HEK293 (cell line): ENCODE measurements around the gene ANGPTL8.

Experiments used
- CTCF ChIA-PET: fragments of 350-600 bp; formaldehyde crosslinking; extraction: SDS; loops from one replicate; lab custom pipeline; 2021; ENCODE audit warnings: antibody characterized with exemption; lab: Yijun Ruan, JAX
- POLR2A ChIA-PET: fragments of 300-600 bp; formaldehyde crosslinking; extraction: SDS; loops from one replicate; lab custom pipeline; 2020; ENCODE audit warnings: antibody characterized with exemption, inconsistent platforms; lab: Yijun Ruan, JAX
- H3K27ac ChIP-seq: fragments of 200-500 bp; sonication (Bioruptor generic); 2 replicates; pipeline ENCODE4 v1.5.1; 2014; ENCODE audit warnings: low read depth, low read length, control low read depth, inconsistent platforms; ENCODE audit errors: extremely low read depth
- H3K36me3 ChIP-seq, 2 experiments: fragments of 200-500 bp in 1 of 2; sonication (Bioruptor generic) in 1 of 2; 1 replicate in 1 of 2; 2 replicates in 1 of 2; pipeline ENCODE4 v1.5.1; 2014 to 2017; ENCODE audit warnings: inconsistent platforms in 2 of 2, low read length in 2 of 2; ENCODE audit not compliant: control insufficient read depth in 2 of 2, insufficient read depth in 1 of 2
- H3K4me1 ChIP-seq: fragments of 200-500 bp; sonication (Bioruptor generic); 2 replicates; pipeline ENCODE4 v1.5.1; 2014; ENCODE audit warnings: mild to moderate bottlenecking, low read length, inconsistent platforms; ENCODE audit not compliant: control insufficient read depth, insufficient read depth
- H3K4me3 ChIP-seq: 2 replicates; pipeline ENCODE4 v1.5.1; 2011; ENCODE audit warnings: low read depth, mild to moderate bottlenecking, control low read depth, low read length, moderate library complexity
- H3K9me3 ChIP-seq: fragments of 200-500 bp; sonication (Bioruptor generic); 2 replicates; pipeline ENCODE4 v1.5.1; 2014; ENCODE audit warnings: low read depth, low read length, inconsistent platforms; ENCODE audit not compliant: control insufficient read depth, insufficient read depth
- CTCF ChIP-seq: fragments of 450-650 bp; formaldehyde crosslinking; IDR thresholded peaks from 2 replicates; pipeline ENCODE4 v1.5.1; 2016; ENCODE audit warnings: missing biosample characterization, missing genetic modification characterization
- KLF17 ChIP-seq: fragments of 450-650 bp; formaldehyde crosslinking; IDR thresholded peaks from 2 replicates; pipeline ENCODE4 v1.5.1; 2016; ENCODE audit warnings: missing biosample characterization, missing genetic modification characterization
- ZBTB10 ChIP-seq: fragments of 450-650 bp; formaldehyde crosslinking; IDR thresholded peaks from 2 replicates; pipeline ENCODE4 v1.5.1; 2016; ENCODE audit warnings: missing biosample characterization, missing genetic modification characterization
- ZBTB49 ChIP-seq: fragments of 450-650 bp; formaldehyde crosslinking; IDR thresholded peaks from 2 replicates; pipeline ENCODE4 v1.5.1; 2016; ENCODE audit warnings: missing biosample characterization, missing genetic modification characterization, low read depth
- ZIC2 ChIP-seq: fragments of 450-650 bp; formaldehyde crosslinking; IDR thresholded peaks from 2 replicates; pipeline ENCODE4 v1.5.1; 2016; ENCODE audit warnings: missing biosample characterization, missing genetic modification characterization
- ZNF121 ChIP-seq: fragments of 450-650 bp; formaldehyde crosslinking; IDR thresholded peaks from 2 replicates; pipeline ENCODE4 v1.5.1; 2016; ENCODE audit warnings: missing biosample characterization, missing genetic modification characterization
- ZNF280D ChIP-seq: fragments of 450-650 bp; formaldehyde crosslinking; IDR thresholded peaks from 2 replicates; pipeline ENCODE4 v1.5.1; 2016; ENCODE audit warnings: missing biosample characterization, missing genetic modification characterization
- ZNF501 ChIP-seq: fragments of 450-650 bp; formaldehyde crosslinking; IDR thresholded peaks from 2 replicates; pipeline ENCODE4 v1.5.1; 2016; ENCODE audit warnings: missing biosample characterization, missing genetic modification characterization
- ZNF530 ChIP-seq: fragments of 450-650 bp; formaldehyde crosslinking; IDR thresholded peaks from 2 replicates; pipeline ENCODE4 v1.5.1; 2016; ENCODE audit warnings: low read depth, missing biosample characterization, missing genetic modification characterization
- ZNF549 ChIP-seq: fragments of 450-650 bp; IDR thresholded peaks from 2 replicates; pipeline ENCODE4 v1.5.1; 2018; ENCODE audit warnings: missing biosample characterization, missing genetic modification characterization, mild to moderate bottlenecking, inconsistent platforms, moderate library complexity
- ZNF660 ChIP-seq: fragments of 450-650 bp; IDR thresholded peaks from 2 replicates; pipeline ENCODE4 v1.5.1; 2018; ENCODE audit warnings: missing biosample characterization, mild to moderate bottlenecking, missing genetic modification characterization
- ZXDB ChIP-seq: fragments of 450-650 bp; formaldehyde crosslinking; IDR thresholded peaks from 2 replicates; pipeline ENCODE4 v1.5.1; 2016; ENCODE audit warnings: missing biosample characterization, missing genetic modification characterization

The ANGPTL8 gene

GRCh38 chr19:11197291-11198174, 41.9 kb upstream of the ANGPTL8 start, which contains the start of gene KANK2 (continued):
- TF ChIP-seq ZNF530 = no peak
- 0 out of 2 replicates have a peak, but pooled peaks have one; percentile 24 for TF ChIP-seq KLF17
- no peak for TF ChIP-seq ZNF280D (tag by site-specific recombination)
- no peak for TF ChIP-seq ZNF501 (tag by site-specific recombination)
- TF ChIP-seq CTCF = peak; percentile 35; the same call in 1 of the 2 replicates
- no peak for TF ChIP-seq ZNF549 (tag by site-specific recombination)
- TF ChIP-seq ZIC2 (tag by site-specific recombination) = peak; percentile 89
- peak; percentile 60; the same call in 1 of the 2 replicates for TF ChIP-seq ZBTB10 (tag by site-specific recombination)
- peak; percentile 18; the same call in 1 of the 2 replicates for TF ChIP-seq ZNF660
- TF ChIP-seq ZXDB (tag by site-specific recombination) = peak; percentile 29; the same call in 1 of the 2 replicates

GRCh38 chr19:11198175-11198534, 41.3 kb upstream of the ANGPTL8 start:
- H3K4me3 ChIP-seq = no peak overlapping the region; the same call in 1 of the 2 replicates
- H3K4me1 ChIP-seq = no peaks in the 10 kb centered on the region
- CTCF ChIA-PET = interaction anchor here (0.6 to 1.8 kb wide), 4 partner anchors 61 to 327 kb away, joined by 3 to 5 read pairs (median 3); no protein-coding TSS in a partner anchor
- no peak overlapping the region for H3K27ac ChIP-seq
- POLR2A ChIA-PET = interaction anchor here (1.0 to 2.1 kb wide), 5 partner anchors 9 to 61 kb away, joined by 3 to 17 read pairs (median 4); partner anchors contain the start of gene SPC24
- peaks cover 0 to 22% of the 10 kb centered on the region in 2 experiments; a peak in 1 of 3 replicates for H3K36me3 ChIP-seq
- TF ChIP-seq ZNF121 (tag by site-specific recombination) = peak; percentile 94
- TF ChIP-seq ZBTB49 (tag by site-specific recombination) = no peak
- no peaks in the 10 kb centered on the region for H3K9me3 ChIP-seq
